ENCODE results near the gene C11orf54.

GRCh38 chr11:93783362-93783761 lies 41.9 kb downstream of the C11orf54 start:
- TF ChIP-seq POLR2A (IDR thresholded peaks at IDR 0.05; ENCODE audit: low read depth) (no peak), POLR2AphosphoS5 (IDR thresholded peaks at IDR 0.05) (no peak)

All from esophagus muscularis mucosa (tissue), 2 donors.